ENCODE results near the gene PLCB1.
A peak's percentile ranks its signal among the peaks of the same experiment; 100 is the strongest.
"Not testable (repeated sequence)": the region's sequence is repeated elsewhere in the genome, so short reads cannot be mapped to it uniquely, and the experiment has no call there.

Gene PLCB1

DNA sequence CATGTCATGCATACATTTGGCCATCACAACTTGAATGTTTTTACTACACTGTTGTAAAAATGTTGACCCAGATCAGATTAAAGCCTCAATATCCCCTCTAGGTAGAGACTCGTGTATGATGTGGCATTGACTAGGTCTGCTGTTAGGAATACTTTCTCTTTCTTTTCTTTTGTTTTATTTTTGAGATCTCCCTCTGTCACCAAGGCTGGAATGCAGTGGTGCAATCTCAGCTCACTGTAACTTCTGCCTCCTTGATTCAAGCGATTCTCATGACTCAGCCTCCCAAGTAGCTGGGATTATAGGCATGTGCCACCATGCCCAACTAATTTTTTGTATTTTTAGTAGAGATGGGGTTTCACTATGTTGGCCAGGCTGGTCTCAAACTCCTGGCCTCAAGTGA, 334.7 kb downstream of the PLCB1 start:
- DNase-seq, result not testable (repeated sequence)

DNA sequence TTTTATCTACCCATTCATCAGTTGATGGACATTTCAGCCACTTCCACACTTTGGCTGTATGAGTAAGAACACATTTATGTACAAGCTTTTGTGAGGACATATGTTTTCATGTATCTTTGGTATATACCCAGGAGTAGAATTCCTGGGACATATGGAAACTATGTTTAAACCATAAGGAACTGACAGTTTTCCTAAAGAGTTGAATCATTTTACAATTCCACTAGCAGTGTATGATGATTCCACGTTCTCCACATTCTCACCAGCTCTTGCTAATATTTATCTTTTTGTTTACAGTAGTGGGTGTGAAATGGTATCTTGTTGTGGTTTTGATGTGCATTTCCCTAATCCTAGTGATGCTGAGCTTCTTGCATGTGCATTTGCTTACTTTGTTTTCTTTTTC, 338.1 kb downstream of the PLCB1 start:
- no peak for DNase-seq

DNA sequence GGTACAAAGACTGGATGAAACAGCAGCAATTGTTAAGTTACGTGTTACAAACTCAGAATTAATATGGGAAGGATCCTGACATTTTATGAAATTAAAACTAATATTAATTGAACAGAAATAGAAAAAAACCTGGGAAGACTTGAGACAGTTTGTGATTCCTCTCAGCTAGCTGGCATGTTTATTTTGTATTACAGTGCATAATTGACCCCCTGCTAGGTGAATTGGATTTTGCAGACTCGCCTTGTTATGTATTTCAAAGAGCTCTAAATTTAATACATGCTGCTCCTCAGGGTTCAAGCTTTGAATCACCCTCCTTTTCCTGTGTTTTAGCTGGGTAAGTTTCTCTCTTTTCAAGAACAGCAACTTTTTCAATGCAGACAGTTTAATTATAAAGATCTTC, 339.4 kb downstream of the PLCB1 start:
- DNase-seq, result no peak

DNA sequence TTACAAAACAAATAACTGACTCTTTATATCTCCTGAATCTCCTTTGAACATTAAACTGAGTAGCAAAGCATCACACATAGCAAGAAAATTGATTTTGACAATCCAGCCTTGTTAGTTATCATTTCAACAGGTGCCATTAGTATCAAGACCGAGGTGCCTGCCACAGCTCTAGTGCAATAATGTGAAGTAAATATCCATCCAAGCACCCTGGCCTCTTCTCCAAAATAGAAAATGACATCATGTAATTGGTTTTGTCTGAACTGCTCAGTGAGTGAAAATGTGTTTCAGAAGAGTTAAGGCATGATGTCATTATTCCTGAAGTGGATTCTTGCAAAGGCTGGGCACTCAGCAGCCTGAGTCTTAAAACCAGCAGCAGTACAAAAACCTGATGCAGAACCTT, 341.4 kb downstream of the PLCB1 start:
- DNase-seq, result no peak

DNA sequence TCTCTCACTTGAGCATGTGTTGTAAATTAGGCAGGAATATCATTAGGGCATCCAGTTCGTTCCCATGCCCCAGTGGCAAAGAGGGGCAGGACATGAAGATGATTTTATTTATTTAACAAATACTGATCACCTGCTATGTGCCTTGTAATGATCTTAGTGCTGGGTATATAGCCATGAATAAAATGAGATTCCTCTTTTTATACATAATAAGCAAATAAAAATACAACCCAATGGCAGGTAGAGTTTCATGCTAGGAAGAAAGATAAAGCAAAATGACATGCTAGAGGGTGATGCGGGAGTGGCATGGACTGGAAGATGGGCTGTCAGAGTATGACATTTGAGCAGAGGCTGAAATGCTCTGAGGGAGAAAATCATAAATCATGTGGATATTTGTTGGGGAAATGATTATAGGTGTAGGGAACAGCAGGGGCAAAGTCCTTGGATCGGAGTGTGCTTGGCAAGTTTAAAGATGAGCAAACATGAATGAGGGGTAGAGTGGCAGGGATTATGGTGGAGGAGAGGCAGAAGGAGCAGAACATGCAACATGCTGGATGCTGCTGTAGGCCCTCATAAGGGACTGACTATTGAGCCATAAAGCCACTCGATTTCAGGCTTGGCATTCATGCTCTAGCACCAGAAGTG, 342.1 kb downstream of the PLCB1 start:
- DNase-seq, result no peak

DNA sequence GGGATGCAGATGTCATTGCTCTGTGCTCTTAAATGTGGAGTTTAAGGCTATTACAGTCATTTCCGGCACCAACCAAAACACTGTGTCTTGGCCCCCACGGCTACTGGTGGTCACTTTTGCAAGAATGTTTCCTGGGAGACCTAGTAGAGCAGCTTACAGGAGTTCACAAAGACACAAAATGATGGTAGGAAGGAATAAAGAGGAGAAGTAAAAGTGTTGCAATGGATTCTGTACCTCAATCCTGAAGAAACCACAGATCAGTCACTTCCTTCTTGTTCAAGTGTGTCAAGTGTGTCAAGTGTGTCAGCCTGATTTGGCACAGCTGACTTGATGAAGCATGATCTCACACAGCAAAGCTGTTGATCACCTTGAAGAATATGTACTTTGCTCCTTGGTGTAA, 344.0 kb downstream of the PLCB1 start:
- DNase-seq, result peak; percentile 3

DNA sequence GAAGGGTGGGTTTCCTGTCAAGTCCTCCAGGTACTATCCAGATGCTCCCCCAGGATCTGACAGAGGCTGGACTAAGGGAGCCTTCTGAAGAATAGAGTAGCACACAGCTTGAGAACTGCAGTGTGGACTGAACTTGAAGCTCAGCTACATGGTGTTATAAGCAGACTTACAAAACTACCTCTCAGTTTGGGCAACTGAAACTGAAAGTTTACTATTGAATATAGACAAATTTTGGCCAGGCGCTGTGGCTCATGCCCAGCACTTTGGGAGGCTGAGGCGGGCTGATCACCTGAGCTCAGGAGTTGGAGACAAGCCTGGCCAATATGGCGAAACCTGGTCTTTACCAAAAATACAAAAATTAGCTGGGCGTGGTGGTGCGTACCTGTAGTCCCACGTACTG, 348.5 kb downstream of the PLCB1 start:
- no peak for DNase-seq

DNA sequence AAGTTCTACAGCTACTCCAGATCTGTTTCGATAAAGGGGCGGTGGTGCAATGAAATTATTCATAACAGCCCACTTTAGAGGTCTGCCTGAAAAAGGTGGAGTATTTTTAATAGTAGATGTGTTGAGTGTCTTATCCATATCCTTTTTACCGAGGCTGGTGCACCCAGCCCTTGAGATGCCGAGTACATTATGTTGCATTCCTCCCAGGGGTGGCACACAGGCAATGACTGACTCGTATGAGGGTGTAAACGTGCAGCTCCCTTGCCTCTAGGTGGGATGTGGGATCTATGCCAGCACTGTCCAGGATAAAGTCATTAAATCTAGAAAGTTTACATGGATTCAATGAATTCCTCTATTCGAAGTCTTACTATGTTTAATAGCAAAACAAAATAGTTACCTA, 355.6 kb downstream of the PLCB1 start:
- DNase-seq, result no peak

DNA sequence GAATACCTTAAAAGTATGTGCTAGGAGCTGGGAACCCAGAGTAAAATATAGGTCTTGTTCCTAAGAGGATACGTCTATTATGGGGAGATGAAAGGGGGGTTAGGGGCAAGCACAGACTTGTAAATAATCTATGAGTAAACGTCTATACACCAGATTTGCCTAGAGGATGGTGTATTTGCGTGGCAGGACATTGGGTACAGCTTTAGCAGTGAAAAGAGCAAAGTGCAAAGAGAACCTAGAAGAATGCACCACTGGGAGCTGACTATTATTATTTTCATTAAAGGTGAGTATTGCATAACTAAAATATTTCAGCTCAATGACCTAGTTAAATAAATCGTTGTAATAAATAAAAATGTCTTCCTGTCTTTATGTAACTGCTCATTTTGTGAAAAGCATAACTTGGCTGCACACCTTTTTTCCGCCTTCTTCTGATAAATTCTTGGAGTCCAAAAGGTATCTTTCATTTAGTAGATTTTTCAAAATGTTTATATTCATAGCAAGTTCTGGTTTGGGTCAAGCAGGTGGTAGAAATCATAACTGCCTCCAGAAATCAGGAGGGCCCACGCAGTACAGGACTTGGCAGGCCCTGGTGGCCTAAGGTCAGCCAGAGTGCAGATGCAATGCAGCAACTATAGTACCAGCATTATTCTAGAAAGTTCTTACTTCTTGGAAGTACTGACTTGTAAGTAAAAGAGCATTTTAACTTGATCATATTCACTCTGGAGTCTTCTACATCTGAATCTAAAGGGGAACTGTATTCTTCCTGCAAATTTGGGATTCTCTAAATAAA, 357.2 kb downstream of the PLCB1 start:
- DNase-seq, result no peak

DNA sequence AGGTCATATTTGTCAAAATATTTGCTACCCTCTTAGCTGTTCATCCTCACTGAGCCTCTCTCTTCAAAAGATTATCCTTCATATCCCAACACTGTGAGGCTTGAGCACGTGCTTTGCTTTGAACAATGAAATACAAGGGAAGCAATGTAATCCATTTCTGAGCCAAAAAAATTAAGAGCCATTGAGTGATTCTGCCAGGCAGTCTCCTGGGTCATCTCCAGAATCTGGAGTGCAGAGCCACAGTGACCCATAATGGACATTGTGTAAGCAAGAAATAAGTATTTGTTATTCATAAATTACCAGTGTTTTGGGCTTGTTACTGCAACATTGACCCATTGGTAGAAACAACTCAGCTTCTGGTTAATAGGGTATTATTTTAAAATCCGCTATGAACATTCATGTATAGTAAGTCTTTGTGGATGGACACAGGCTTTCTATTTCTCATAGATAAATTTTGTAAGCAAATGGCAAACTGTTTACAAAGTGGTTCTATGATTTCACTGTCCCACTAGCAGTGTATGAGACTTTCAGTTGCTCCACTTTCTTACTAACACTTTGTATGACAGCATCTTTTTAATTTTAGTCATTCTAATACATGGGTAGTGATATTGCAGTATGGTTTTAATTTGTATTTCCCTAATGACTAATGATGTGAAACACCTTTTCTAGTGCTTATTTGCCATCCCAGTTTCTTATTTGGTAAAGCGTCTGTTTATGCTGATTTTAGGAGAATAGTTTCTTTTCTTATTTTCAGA, 358.2 kb downstream of the PLCB1 start:
- DNase-seq, result no peak

DNA sequence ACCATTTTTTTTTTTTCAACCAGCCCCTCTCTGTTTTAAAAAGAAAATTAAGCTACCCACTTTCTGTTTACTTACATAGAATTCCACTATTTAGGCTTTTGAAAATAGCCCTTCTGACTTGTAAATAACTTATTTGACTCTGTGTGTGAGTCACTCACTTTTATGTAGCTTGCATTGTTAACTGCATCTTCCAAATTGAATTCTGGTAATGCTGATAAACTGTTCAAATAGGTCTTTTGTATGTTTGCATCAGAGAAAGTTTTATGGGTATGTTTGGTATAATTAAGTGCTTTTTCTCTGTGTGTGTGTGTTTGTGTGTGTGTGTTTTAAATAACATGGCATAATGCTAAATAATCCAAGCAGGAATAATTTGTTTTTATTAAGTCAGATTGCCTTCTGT, 360.1 kb downstream of the PLCB1 start:
- no peak for DNase-seq

DNA sequence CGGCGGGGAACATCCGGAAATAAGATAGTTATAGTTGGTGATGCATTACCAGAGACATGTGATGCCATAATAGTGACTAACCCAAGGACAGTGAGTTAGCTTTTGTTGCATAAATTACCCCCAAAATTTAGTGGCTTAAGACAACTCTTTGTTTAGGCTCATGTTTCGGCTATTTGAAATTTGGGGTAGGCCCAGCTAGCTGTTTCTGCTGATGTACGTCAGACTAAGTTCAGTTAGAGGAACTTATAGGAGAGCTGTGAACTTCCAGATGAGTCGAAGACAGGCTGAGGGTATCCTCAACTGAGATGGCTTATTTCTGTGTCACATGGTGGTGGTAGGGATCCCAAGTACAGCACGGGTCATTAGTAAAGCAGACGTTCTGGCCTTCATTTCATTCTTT, 366.5 kb downstream of the PLCB1 start:
- DNase-seq, result no peak

DNA sequence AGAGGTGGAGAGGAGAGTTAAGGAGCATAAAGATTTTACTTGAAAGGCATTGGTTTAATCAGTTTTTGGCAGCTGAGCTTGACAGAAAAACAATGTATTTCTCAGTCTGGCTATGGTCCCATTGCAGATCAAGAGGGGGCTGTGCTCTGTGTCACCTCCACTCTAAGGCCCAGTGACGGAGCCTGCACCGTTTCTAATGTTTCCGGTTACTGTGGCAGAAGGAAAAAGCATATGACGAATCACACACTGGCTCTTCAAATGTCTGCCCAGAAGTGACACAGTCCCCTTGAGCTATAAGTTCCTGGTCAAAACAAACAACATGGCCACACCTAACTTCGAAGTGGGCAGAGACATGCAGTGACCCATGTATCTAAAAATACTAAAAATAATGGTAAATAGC, 372.0 kb downstream of the PLCB1 start:
- no peak for DNase-seq

DNA sequence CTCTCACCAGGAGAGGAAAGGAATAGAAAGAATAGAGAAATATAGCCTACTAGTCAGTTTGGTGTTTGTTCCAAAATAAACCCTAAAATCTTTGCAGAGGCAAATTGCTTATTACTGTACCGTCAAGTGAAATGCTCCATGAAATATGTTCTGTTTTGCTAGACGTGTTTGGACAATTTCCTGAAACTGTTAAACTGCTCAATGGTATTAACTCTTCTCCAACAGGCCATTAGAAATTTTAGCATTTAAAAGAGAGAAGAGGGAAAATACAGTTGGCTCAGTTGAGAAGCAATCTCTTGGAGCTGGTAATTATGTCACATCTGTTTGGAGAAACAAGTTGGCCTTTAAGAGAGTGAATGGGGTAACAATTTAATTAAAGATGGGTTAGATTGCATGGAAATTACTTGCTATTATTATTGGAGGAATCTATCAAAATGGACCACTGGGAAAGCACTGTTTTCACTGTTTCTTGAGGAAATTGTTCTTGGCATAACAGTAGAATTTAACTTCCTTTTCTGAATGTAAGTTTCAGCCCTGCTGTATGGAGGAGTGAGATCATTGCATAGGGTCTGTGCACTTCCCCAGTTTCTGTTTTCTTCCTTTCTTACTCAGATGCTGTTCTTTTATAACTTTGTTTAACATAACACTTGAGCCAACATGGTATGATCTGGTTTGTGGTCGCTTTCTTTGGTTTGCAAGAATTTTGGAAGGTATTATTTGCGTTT, 373.6 kb downstream of the PLCB1 start:
- DNase-seq, result no peak

DNA sequence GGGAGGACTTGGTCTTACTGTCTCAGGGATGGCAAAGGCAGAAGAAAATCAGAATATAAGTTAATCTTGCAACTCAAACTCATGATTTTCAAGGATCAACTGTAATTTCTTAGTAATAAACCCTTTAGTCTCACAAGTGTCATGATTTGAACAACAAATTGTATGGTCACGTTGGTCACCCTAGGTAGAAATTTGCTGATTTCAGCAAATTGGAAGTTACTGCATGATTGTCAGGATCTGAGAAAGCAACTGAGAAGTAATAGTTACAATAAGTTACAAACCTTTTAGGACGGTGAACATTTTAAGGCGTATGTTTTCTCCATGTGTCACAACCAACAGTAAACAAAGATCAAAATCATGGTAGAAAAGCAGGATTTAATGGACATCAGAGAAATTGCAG, 375.2 kb downstream of the PLCB1 start:
- no peak for DNase-seq

DNA sequence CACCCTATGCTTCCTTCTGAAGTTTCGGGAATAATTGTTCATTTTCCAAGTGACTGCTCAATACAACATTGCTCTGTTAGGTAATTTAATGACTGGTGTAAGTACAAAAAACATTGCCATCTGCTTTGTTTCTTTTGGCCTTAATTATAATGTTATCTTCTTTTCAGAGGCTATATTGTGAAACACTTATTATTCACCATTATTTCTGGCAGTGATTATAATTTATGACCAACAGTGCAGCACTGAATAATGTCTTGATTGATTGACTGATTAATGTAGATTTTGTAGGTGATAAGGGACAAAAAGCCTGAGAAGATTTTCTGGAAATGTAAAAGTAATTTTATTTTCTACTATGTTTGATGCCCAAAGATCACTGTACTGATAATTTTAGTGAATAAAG, 377.7 kb downstream of the PLCB1 start:
- no peak for DNase-seq

DNA sequence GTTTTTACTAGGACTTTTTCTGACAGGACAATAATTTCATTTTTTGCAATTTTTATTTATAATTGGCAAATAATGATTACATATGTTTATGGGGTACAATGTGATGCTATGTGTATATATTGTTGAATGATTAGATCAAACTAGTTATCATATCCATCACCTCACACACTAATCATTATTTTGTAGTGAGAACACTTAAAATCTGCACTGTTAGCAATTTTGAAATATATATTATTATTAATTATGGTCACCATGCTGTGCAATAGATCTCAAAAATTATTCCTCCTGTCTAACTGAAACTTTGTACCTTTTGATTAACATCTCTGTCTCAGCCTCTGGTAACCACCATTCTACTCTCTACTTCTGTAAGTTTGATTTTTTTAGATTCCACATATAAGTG, 378.7 kb downstream of the PLCB1 start:
- DNase-seq, result no peak

DNA sequence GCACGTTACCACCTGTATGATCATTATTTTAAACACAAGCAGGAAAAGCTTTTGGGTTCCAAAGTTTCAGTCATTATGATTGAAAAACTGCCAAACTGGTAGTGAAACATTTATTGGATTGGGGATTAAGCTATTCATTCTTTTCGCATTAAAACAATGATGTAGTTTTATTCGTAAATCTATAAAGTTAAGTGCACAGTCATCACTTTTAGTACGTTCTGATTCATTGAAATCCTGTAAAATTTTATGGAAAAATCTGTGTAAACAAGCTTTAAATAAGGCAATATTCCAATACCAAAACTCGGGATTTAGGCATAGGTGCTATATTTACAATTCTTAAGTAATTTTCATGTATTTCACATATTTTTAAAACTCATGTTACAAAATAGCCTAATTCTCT, 379.9 kb downstream of the PLCB1 start:
- DNase-seq, result no peak

DNA sequence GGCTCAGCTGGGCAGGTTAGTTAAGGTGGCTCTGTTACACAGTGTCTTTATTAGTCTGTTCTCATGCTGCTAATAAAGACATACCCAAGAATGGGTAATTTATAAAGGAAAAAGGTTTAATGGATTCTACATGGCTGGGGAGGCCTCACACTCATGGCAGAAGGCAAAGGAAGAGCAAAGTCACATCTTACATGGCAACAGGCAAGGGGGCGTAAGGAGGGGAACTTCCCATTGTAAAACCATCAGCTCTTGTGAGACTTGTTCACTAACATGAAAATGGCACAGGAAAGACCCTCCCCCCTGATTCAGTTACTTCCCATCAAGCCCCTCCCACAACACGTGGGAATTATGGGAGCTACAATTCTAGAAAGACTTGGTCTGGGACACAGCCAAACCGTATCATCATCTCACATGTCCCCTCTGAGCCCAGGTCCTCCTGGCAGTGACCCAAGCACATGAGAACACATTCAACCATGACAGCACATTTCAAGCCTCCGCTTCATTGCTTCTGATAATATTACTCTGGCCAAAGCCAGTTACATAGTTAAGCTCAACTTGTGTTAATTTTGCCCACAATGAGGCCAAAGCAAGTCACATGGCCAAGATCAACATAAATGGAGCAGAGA, 383.9 kb downstream of the PLCB1 start:
- no peak for DNase-seq

DNA sequence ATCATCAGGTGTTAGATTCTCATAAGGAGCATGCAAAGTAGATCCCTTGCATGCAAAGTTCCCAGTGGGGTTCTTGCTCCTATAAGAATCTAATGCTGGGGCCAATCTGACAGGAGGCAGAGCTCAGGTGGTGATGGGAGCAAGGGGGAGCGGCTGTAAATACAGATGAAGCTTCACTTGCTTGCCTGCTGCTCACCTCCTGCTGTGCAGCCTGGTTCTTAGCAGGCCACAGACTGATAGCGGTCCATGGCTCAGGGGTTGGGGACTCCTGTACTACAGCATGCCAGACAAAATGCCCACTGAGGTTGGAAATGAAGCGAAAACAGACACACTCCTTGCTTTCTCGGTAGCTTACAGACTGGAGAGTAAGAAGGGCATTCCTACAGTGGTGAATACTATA, 386.8 kb downstream of the PLCB1 start:
- DNase-seq, result no peak

DNA sequence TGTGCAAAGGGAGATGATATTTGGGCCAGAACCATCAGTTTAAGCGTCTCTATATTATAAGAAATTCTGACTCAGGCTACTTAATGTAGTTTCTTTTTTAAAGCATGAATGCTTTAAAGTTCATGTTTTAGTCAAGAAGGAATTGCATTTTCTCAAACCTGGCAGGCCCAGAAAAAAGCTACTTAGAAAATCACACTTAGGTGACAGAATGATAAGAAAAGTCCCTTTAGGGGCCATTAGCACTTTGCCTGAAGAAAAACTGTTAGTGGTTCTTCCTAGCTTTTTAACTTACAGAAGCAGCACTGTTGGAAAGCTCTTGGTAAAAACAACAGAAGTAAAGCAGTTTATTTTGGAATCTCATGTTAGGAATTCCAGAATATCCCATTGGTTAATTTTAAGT, 387.8 kb downstream of the PLCB1 start:
- no peak for DNase-seq

DNA sequence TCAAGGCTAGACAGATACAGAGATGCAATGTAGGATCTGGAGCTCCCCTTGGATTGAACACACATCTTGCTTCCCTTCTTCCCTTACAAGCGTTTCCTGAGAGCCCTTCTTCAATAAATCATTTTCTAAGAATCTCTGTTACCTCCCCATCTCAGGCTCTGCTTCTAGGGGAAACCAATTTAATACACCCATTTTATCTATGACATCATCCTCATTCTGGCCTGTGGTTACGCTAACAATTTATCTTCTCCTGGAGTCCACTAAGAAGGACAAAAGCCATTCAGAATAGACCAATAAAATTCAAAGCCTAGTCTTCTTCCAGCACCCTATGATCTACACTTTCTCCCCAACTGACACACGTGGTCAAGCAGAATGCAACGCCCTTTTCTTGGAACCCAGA, 390.1 kb downstream of the PLCB1 start:
- DNase-seq, result no peak

DNA sequence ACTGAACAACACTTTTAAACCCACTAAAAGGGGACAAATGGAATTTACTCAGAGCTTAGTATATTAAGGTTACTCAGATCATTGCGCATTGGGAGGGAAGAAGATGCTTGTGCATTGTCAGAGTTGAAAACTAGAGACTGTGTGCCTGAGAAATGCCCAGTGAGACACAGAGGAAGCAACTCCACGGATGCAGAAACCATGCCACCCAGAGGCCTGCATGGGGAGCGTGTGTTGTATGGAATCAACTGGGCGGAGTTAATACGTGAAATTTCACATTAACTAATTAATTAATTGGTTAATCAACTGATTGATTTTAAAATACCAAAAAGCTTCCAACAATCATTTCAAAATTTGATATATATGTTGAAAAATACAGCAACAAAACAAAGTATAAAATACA, 391.6 kb downstream of the PLCB1 start:
- no peak for DNase-seq

Measured in DMS79 (cell line).